ENCODE measurements around the gene STK17B. TPM values are rescaled to one million over a fixed set of nuclear protein-coding genes. Genes with fewer than 3 reads are reported as not detected.
A peak's percentile ranks its signal among the peaks of the same experiment; 100 is the strongest.

STK17B gene
- total and polyA plus RNA-seq, 2 of the 13 experiments (the other 11 are each of a cell fraction or from before 2014, with no cell fraction given), result 1.6 to 4.5 TPM

DNA sequence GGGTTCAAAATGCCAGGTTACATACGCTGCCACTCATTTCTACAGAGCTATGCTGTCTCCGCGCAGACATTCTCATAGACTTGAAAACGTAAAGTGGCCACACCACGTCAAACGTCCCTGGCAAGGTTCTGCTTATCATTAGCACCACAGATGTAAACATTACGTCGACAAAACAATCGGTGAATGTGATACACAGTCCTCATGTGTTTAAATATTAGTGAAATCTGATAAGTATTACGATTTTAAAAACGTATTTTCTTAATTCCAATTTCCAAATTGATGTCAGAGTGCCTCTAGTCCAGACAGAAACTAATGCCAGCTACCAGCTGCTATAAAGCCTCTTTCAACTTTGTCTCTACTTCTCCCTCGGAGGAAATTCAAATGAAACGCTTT, 1.2 kb downstream of the STK17B start:
- POLR2A ChIA-PET, result no interaction called here
- peak overlapping the region; percentile 78 for H3K4me2 ChIP-seq (ENCODE audit: low read depth, low read length)
- H3K4me3 ChIP-seq (replicated peaks in 1 of 3; ENCODE audit: insufficient read depth in 1 of 3, low read depth in 2 of 3, low read length in 3 of 3), result peak overlapping the region; percentile 84 to 89 (median 88)
- no peak overlapping the region for H3K27ac ChIP-seq (ENCODE audit: extremely low read length, insufficient read depth, low read length)
- CTCF ChIA-PET (ENCODE audit: low intra/inter-chr PET ratio, low total read pairs), result no interaction called here
- H3K79me2 ChIP-seq (ENCODE audit: insufficient read depth, low read length), result no peaks in the 10 kb centered on the region
- peak overlapping the region; percentile 62; the same call in 1 of the 2 replicates for H3K9ac ChIP-seq (ENCODE audit: insufficient read depth, low read depth, low read length)
- H3K9me3 ChIP-seq (ENCODE audit: low read length), result no peaks in the 10 kb centered on the region
- no peaks in the 10 kb centered on the region for H4K20me1 ChIP-seq (ENCODE audit: insufficient read depth, low read length)
- no peaks in the 10 kb centered on the region for H3K36me3 ChIP-seq (replicated peaks in 1 of 2; ENCODE audit: control insufficient read depth in 1 of 2, insufficient read depth in 2 of 2, low read length in 2 of 2)
- in situ Hi-C loops (cut with HindIII; ENCODE audit: extremely low pct_ligation_motif_present, low pct_unique_long_range_greater_than_20kb) (no loop called here), intact Hi-C loops (cut with micrococcal nuclease; ENCODE audit: unreplicated experiment) (loop anchor here (2.0 to 5.0 kb wide), 2 partner anchors 103 to 107 kb away; partner anchors contain the start of gene DNAH7)
- peaks cover 16% of the 10 kb centered on the region for H3K4me1 ChIP-seq (ENCODE audit: insufficient read depth, low read length)
- ATAC-seq (peak; percentile 10), FAIRE-seq (no peak), DNase-seq (ENCODE audit: low spot score) (peak; percentile 28)
- under 1% methylated on average over 13 of the region's 13 CpGs for WGBS (ENCODE audit: low lambda C conversion rate)
- H3K27me3 ChIP-seq (ENCODE audit: control insufficient read depth in 1 of 2, insufficient read depth in 2 of 2, low read length in 2 of 2), result peaks cover 3 to 26% of the 10 kb centered on the region in 2 experiments; a peak in 4 of 5 replicates
- TSS peak; percentile 56 for BruUV-seq (replicated peaks)
- peak overlapping the region; percentile 36 for H2AFZ ChIP-seq (ENCODE audit: low read length)
- TF ChIP-seq ZNF556 (CRISPR knock-in tag; IDR thresholded peaks at IDR 0.05; ENCODE audit: borderline replicate concordance) (0 out of 2 replicates have a peak, but pooled peaks have one; percentile 8), ZNF326 (CRISPR knock-in tag; IDR thresholded peaks at IDR 0.05; ENCODE audit: borderline replicate concordance) (no peak), GLI4 (CRISPR knock-in tag; IDR thresholded peaks at IDR 0.05; ENCODE audit: borderline replicate concordance) (no peak), ZSCAN9 (CRISPR knock-in tag; IDR thresholded peaks at IDR 0.05; ENCODE audit: borderline replicate concordance) (0 out of 2 replicates have a peak, but pooled peaks have one; percentile 5), ZNF33B (CRISPR knock-in tag; IDR thresholded peaks at IDR 0.05) (no peak), HNRNPUL1 (IDR thresholded peaks at IDR 0.05; ENCODE audit: low read depth, low read length) (no peak), ZNF761 (CRISPR knock-in tag; conservative IDR thresholded peaks at IDR 0.05) (no peak), MLLT10 (CRISPR knock-in tag; IDR thresholded peaks at IDR 0.05) (no peak), ZNF142 (CRISPR knock-in tag; IDR thresholded peaks at IDR 0.05) (0 out of 2 replicates have a peak, but pooled peaks have one; percentile 4), NONO (IDR thresholded peaks at IDR 0.05) (no peak), NONO (CRISPR knock-in tag; conservative IDR thresholded peaks at IDR 0.05) (peak; percentile 11; the same call in 1 of the 2 replicates), SAP130 (CRISPR knock-in tag; IDR thresholded peaks at IDR 0.05; ENCODE audit: low read depth) (peak; percentile 36; the same call in 1 of the 2 replicates)
- TF ChIP-seq, protein P1, sequence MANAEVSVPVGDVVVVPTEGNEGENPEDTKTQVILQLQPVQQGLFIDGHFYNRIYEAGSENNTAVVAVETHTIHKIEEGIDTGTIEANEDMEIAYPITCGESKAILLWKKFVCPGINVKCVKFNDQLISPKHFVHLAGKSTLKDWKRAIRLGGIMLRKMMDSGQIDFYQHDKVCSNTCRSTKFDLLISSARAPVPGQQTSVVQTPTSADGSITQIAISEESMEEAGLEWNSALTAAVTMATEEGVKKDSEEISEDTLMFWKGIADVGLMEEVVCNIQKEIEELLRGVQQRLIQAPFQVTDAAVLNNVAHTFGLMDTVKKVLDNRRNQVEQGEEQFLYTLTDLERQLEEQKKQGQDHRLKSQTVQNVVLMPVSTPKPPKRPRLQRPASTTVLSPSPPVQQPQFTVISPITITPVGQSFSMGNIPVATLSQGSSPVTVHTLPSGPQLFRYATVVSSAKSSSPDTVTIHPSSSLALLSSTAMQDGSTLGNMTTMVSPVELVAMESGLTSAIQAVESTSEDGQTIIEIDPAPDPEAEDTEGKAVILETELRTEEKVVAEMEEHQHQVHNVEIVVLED (CRISPR knock-in tag; IDR thresholded peaks at IDR 0.05; ENCODE audit: borderline replicate concordance), result no peak

Data from HepG2 (cell line).